Measurements from ENCODE around the gene DIP2B. TPM values are rescaled to one million over a fixed set of nuclear protein-coding genes. Genes with fewer than 3 reads are reported as not detected.

DIP2B gene
- polyA plus RNA-seq, 1 donor from 2014 or later: 44.0 TPM

DNA sequence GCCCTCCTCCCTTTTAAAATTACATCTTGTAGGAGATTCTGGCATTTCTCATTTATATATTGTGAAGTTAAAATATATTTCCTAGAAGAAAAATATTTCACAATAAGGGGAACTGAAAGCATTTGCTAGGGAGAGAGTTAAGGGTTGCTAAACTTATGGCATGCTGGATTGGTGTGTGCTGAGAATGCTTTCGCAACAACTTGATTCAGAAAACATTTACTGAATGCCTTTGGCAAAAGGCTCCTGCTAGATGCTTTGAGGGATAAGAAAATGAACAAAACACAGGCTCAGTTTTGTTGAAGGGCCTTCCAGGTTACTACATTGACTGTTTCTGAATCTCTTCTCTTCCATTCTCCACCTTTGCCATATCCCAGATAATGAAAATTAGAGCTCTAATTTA lies 67.5 kb downstream of the DIP2B start:
- Histone ChIP-seq H3K79me2 (replicated peaks; ENCODE audit: insufficient read depth, low read length) (peaks cover 32% of the 10 kb centered on the region), H2AFZ (ENCODE audit: low read depth, low read length) (no peak overlapping the region)

GRCh38 chr12:50572760-50573159 lies 68.0 kb downstream of the DIP2B start:
- no peak overlapping the region for H3K27ac ChIP-seq (ENCODE audit: low read length)

More for the DNA sequence above, 67.5 kb downstream of the DIP2B start:
- Histone ChIP-seq H3K9me2 (ENCODE audit: insufficient read depth, low read length) (no peaks in the 10 kb centered on the region), H3K27ac (ENCODE audit: low read length) (no peak overlapping the region), H3K4me2 (ENCODE audit: low read length) (no peak overlapping the region), H3K27me3 (ENCODE audit: insufficient read depth, low read depth, low read length) (no peaks in the 10 kb centered on the region), H3K4me3 (ENCODE audit: low read length) (no peak overlapping the region), H3K9me3 (ENCODE audit: low read length) (no peaks in the 10 kb centered on the region), H3K9ac (ENCODE audit: low read length) (no peak overlapping the region), H3F3A (ENCODE audit: insufficient read depth, low read length, poor library complexity, severe bottlenecking) (no peaks in the 10 kb centered on the region), H4K20me1 (ENCODE audit: insufficient read depth) (no peaks in the 10 kb centered on the region), H3K36me3 (ENCODE audit: insufficient read depth, low read length) (no peaks in the 10 kb centered on the region)
- TF ChIP-seq SMC3 (conservative IDR thresholded peaks at IDR 0.05; ENCODE audit: poor library complexity) (no peak), TAF1 (IDR thresholded peaks at IDR 0.05; ENCODE audit: low read depth) (no peak), REST (IDR thresholded peaks at IDR 0.05; ENCODE audit: borderline replicate concordance) (no peak), EZH2 (IDR thresholded peaks at IDR 0.05; ENCODE audit: borderline replicate concordance, insufficient read depth, low read length, poor library complexity, severe bottlenecking) (no peak), EP300 (conservative IDR thresholded peaks at IDR 0.05; ENCODE audit: poor library complexity, severe bottlenecking) (no peak), MXI1 (conservative IDR thresholded peaks at IDR 0.05; ENCODE audit: poor library complexity, severe bottlenecking) (no peak), RAD21 (conservative IDR thresholded peaks at IDR 0.05) (no peak)

More at GRCh38 chr12:50572760-50573159, 68.0 kb downstream of the DIP2B start:
- H3F3A ChIP-seq (ENCODE audit: insufficient read depth, low read length, poor library complexity, severe bottlenecking): no peaks in the 10 kb centered on the region
- peaks cover 32% of the 10 kb centered on the region for H3K79me2 ChIP-seq (replicated peaks; ENCODE audit: insufficient read depth, low read length)
- no peak overlapping the region for H3K9ac ChIP-seq (ENCODE audit: low read length)
- H3K9me3 ChIP-seq (ENCODE audit: low read length): no peaks in the 10 kb centered on the region
- H3K9me2 ChIP-seq (ENCODE audit: insufficient read depth, low read length): no peaks in the 10 kb centered on the region
- H3K36me3 ChIP-seq (ENCODE audit: insufficient read depth, low read length): no peaks in the 10 kb centered on the region
- no peak overlapping the region for H3K4me2 ChIP-seq (ENCODE audit: low read length)
- H2AFZ ChIP-seq (ENCODE audit: low read depth, low read length): no peak overlapping the region
- H3K4me3 ChIP-seq (ENCODE audit: low read length): no peak overlapping the region
- H4K20me1 ChIP-seq (ENCODE audit: insufficient read depth): no peaks in the 10 kb centered on the region
- no peak for TF ChIP-seq POLR2AphosphoS5 (IDR thresholded peaks at IDR 0.05)
- TF ChIP-seq TAF1 (IDR thresholded peaks at IDR 0.05; ENCODE audit: low read depth): no peak
- no peak for TF ChIP-seq EP300 (conservative IDR thresholded peaks at IDR 0.05; ENCODE audit: poor library complexity, severe bottlenecking)
- no peak for TF ChIP-seq REST (IDR thresholded peaks at IDR 0.05; ENCODE audit: borderline replicate concordance)
- TF ChIP-seq MXI1 (conservative IDR thresholded peaks at IDR 0.05; ENCODE audit: poor library complexity, severe bottlenecking): no peak
- TF ChIP-seq EZH2 (IDR thresholded peaks at IDR 0.05; ENCODE audit: borderline replicate concordance, insufficient read depth, low read length, poor library complexity, severe bottlenecking): no peak
- TF ChIP-seq CTCF (IDR thresholded peaks at IDR 0.05; ENCODE audit: poor library complexity, severe bottlenecking): no peak
- no peak for TF ChIP-seq SMC3 (conservative IDR thresholded peaks at IDR 0.05; ENCODE audit: poor library complexity)
- TF ChIP-seq RAD21 (conservative IDR thresholded peaks at IDR 0.05): no peak
- H3K27me3 ChIP-seq (ENCODE audit: insufficient read depth, low read depth, low read length): no peaks in the 10 kb centered on the region

All from neural cell (in vitro differentiated cells).